Activated CD8-positive, alpha-beta memory T cell treated with anti-CD3 and anti-CD28 coated beads for 36 hours (primary cell): ENCODE results near the gene CREBBP. TPM values are rescaled to one million over a fixed set of nuclear protein-coding genes. Genes with fewer than 3 reads are reported as not detected.

Source experiments
- CTCF ChIA-PET: fragments of 350-600 bp; sonication (Branson Sonifier 250); formaldehyde crosslinking; loops from one replicate; lab custom pipeline; 2021; ENCODE audit warnings: antibody characterized with exemption; lab: Charles Lee
- POLR2A ChIA-PET: fragments of 350-600 bp; sonication (Branson Sonifier 250); formaldehyde crosslinking; loops from one replicate; lab custom pipeline; 2021; ENCODE audit warnings: antibody characterized with exemption; lab: Charles Lee
- total RNA-seq, 2 experiments: library from RNA; stranded (reverse); gene quantifications; one replicate each; pipeline ENCODE4 v1.2.3, GENCODE V29; 2021

CREBBP gene
- total RNA-seq, 2 experiments from 2014 or later = 31.6 to 31.9 TPM

DNA sequence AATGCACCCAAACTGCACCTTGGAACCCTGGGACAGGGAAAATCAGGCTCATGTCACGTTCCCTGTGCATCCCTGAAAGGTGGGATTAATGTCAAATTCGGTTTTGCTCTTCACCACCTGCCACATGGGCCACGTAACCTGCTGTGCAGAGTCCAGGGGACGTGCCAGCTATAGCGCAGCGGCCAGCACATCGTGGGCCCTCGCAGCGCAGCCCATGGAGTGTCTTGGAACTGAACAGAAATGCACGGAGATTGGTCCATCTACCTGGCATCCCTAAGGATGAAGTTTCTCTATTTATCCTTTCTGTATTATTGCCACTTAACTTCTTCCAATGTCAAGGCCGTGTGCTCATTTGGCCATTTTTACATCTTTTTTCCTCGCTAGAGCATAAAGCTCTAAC, 95.1 kb downstream of the CREBBP start:
- POLR2A ChIA-PET = no interaction called here
- CTCF ChIA-PET = no interaction called here

DNA sequence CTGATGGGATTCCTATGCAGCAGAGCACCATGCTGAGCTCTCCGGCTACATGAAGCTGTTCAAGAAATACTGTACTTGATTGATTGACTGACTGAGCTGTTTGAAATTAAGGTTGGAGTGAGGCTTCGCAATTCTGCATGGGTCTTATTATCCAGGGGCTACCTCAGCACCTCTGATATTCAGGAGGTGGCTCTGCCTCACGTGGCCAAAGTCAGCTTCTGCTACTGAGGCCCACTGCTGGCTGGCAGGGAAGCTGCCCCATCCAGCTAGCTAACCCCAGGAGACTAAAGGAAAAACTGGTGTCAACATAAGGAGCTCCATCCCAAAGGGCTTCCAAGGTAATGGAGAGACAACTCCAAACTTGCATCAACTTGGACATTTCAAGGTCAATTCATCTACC, 97.0 kb downstream of the CREBBP start:
- ChIA-PET POLR2A (no interaction called here), CTCF (no interaction called here)

DNA sequence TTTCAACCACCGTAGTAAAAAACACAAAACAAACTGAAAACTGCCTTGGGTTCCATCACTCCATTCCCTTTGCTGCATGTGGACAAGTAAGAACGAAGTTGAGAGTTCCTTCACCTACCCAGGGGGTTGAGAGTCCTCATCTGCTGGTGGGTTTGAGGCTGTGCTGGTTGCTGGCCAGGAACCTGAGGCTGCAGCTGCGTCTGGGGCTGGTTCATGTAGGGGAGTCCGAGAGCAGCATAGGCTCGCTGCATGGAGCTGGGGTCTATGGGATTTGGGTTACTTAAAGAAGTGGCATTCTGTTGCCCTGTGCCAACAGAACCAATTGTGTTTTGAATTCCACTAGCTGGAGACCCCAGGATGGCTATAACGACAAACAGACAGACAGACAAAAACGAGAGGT, 97.9 kb downstream of the CREBBP start:
- ChIA-PET POLR2A (no interaction called here), CTCF (interaction anchor here (0.9 kb wide), 1 partner anchor 291 kb away, joined by 3 read pairs; no protein-coding TSS in a partner anchor)

DNA sequence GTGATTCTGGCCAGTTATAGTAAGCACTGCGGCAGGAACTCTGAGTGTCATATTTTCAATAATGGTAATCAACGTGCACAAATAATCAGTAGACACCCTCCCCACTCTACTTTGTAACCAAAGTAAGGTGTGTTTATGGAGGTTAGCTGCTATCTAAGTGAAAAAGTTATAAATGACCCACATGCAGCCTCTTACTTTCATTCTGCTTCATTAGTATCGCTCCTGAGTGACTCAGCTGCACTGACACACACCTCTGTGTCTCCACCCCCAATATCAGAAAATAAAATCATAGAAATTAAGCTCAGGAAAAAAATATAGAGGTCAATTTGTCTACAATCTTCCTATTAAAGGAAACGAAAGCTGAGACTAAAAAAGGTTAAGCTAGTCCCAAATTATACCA, 99.1 kb downstream of the CREBBP start:
- ChIA-PET POLR2A (no interaction called here), CTCF (interaction anchor here (0.9 to 1.3 kb wide), 2 partner anchors 55 to 292 kb away, joined by 3 to 5 read pairs; no protein-coding TSS in a partner anchor)

DNA sequence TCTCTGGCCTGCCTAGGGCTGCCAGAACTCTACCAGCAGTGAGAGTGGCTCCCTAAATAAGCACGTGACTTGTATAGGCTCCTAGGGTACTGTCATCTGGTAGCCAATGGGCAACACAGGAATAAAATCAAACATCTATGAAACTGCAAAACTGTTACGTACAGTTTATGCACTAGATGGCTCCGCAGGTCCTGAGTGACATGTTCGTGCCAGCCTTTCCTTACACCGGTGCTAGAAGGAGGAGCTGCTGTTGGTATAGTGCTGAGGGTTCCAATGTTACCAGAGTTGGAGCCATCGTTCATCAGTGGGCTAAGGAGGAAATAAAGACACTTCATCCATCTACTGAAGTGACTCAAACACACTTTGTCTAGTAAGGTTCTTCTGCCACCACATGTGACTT, 99.9 kb downstream of the CREBBP start:
- ChIA-PET POLR2A (no interaction called here), CTCF (interaction anchor here (0.7 to 1.3 kb wide), 2 partner anchors 56 to 141 kb away, joined by 4 to 5 read pairs; no protein-coding TSS in a partner anchor)

DNA sequence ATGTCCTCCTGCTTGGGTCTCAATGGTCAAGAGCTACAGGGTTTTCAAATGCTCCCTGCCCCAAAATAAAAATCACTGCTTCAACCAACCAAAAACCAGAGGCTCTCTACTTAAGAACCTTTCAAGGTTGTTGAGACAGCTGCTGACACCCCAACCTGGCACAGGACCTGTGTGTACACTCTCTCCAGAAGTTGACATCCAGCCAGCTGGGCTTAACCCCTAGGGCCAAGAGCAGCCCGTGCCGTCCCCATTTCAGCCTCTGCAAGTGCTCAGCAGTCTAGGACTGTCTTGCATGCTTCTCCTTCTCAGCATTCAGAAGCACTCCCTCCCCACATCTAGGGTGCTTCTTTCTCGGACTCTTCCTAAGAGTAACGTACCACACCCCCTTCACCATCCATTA, 104.2 kb downstream of the CREBBP start:
- CTCF ChIA-PET = interaction anchor here (0.6 kb wide), 1 partner anchor 152 kb away, joined by 4 read pairs; no protein-coding TSS in a partner anchor
- POLR2A ChIA-PET = no interaction called here

DNA sequence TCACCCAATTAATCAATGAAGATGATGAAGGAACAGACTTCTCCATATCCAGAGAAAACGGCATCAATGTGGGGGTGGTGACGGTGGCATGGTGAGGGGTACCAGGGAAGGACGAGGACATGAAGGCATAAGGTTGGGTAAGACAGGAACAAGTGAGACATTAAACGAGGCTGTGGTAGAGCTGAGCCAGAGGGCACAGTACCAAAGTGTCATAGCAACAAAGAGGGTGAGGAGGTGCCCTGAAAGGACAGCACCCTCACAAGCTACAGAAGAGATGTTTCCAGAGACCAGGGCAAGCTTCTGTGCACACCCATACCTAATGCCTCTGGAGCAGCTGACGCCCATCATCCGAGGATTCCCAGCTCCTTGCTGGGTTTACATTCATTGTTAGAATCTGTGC, 105.7 kb downstream of the CREBBP start:
- ChIA-PET POLR2A (no interaction called here), CTCF (no interaction called here)

DNA sequence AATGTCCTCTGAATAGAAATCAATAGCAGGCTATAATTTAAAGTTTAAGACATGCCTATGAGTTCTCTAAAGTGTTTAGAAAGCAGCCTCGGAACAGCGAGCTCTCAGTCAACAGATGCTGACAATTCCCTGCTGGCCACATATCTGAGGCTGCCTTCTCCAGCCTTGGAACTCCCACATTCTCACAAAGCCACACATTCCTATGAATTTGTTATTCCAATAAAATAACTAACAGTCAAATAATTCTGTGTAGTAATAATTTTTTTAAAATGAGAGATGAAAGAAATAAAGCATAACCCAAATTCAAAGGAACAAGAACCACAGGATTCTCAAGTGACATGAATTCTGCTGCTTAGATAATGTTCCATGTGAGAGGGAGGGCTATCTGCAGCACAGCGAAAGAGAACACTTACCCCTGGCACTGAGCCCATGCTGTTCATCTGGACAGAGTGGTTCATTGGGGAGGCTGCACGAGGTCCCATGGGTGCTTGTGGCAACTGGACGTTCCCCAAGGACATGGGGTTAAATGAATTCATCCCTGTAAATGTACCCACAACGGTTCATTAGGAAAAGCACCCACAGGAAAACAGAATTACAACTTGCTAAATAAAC, 106.3 kb downstream of the CREBBP start:
- ChIA-PET CTCF (interaction anchor here (0.6 kb wide), 1 partner anchor 276 kb away, joined by 5 read pairs; no protein-coding TSS in a partner anchor), POLR2A (no interaction called here)

DNA sequence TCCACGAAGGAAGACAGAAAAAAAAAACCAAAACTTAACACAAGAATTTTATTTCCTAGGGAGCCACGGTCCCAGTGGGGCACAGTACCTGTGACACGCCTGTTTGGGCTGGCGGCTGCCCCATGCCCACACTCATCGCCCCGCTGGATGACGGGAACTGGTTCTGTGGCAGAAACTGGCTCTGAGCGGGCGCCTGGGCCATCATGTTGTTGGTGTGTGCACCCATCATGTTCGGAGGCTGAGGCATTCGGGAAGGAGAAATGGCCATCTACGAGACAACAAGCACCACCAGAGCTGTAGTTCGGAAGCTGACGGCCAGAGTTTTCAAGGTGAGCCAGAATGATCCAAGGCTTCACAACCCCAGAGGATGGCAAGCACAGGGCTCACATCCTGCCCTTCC, 106.8 kb downstream of the CREBBP start:
- ChIA-PET CTCF (interaction anchor here (0.6 kb wide), 1 partner anchor 277 kb away, joined by 5 read pairs; no protein-coding TSS in a partner anchor), POLR2A (no interaction called here)

DNA sequence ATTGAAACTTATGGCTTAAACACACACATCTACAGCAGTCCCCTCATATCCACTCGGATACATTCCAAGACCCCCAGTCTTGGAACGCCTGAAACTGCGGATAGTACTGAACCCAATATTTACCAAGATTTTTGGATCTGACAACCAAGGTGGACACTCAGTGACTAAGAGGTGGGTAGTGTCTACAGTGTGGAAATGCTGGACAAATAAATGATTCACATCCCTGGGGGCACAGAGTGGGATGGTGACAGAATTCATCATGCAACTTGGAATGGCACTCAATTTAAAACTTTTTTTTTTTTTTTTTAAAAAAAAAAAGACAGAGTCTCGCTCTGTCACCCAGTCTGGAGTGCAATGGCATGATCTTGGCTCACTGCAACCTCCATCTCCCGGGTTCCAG, 109.0 kb downstream of the CREBBP start:
- ChIA-PET CTCF (interaction anchor here (0.6 kb wide), 1 partner anchor 71 kb away, joined by 6 read pairs; no protein-coding TSS in a partner anchor), POLR2A (interaction anchor here (0.6 kb wide), 1 partner anchor 681 kb away, joined by 5 read pairs; no protein-coding TSS in a partner anchor)

DNA sequence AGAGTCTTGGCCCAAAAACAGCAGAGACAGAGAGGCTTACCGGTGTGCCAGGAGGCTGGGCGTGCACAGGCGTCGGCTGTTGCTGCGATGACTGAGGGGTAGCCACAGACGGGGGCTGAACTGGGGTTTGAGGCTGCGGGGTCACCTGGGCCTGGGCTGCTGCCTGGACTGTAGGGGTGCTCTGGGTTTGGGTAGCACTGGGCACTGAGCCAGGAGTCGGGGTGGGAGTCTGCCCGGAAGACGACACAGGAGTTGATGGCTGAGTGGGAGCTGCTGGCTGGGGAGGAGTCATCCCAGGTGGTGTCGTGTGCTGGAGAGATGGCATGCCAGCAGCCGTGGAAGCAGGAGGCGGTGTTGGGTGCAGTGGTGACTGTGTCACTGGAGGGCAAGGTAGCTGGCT, 110.0 kb downstream of the CREBBP start:
- ChIA-PET CTCF (no interaction called here), POLR2A (no interaction called here)

DNA sequence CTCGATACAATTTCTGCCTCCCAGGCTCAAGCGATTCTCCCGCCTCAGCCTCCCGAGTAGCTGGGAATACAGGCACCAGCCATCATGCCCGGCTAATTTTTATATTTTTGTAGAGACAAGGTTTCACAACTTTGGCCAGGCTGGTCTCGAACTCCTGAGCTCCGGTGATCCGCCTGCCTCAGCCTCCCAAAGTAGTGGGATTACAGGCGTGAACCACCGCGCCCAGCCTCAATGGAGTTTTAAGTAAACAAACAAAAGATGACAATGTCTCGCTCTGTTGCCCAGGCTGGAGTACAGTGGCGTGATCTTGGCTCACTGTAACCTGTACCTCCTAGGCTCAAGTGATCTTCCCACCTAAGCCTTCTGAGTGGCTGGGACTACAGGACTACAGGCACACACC, 110.6 kb downstream of the CREBBP start:
- CTCF ChIA-PET = no interaction called here
- POLR2A ChIA-PET = no interaction called here

DNA sequence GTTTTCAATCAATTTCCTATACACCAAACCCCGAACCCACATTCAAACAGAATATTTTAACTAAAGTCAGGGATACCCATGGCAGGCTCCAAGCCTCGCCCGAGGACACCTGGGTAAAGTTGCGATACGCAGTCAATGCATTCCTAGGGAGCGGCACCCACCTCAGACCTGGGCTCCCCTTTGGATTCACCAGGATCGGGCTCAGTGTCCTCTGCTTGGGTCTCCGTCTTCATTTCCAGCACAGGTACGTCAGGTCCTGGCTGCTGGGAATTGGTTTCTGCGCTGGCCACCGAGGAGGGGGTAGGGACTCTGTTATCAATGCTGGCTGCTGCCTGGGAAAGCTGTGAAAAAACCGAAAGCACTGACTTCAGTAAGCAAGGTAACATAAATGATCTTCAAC, 111.5 kb downstream of the CREBBP start:
- ChIA-PET POLR2A (no interaction called here), CTCF (interaction anchor here (0.6 kb wide), 1 partner anchor 361 kb away, joined by 3 read pairs; no protein-coding TSS in a partner anchor)

DNA sequence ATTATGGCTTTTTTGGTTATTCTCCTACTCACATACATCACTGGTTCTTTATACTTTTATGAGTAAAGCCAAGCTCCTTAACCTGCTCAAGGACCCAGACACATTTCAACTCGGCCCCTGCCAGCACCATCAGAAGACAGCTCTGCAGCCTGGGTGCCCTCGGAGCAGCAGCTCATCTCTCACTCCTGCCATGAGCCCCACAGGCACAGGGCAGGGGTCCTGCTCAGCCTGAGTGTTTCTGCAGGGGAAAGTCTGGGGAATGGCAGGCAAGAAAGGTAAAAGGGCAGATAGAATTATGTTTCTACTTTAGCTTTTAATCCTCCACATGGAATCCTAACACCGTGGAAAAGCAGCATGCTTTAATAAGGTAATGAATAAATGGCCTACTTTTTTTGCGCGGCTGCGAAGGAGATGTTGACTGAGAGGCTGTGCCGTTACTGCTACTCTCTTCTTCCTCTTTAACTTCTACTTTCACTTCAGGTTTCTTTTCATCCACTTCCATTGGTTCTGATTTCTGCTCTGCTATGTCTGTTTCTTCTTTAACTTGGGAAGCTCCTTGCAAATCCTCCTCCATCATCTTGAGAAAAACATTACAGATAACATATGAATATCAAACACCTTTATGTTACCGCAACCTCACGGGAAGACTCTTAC, 113.1 kb downstream of the CREBBP start:
- POLR2A ChIA-PET = no interaction called here
- CTCF ChIA-PET = no interaction called here

DNA sequence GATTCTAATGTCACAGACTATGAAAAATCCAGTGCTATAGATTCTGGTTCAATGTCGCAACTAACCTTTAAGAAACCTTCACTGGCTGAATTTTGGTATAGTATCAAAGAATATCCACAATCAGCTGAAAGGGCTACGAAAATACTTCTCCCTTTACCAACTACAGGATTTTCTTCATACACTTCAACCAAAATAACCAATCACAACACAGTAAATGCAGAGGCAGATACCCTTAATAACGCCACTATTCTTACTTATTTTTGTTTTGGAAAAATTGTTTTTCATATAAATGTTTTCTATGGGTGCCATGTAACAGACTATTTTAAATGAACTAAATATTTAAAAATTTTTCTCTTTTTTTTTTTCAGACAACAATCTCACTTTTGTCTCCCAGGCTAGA, 114.3 kb downstream of the CREBBP start:
- CTCF ChIA-PET = interaction anchor here (1.0 kb wide), 1 partner anchor 105 kb away, joined by 3 read pairs; no protein-coding TSS in a partner anchor

DNA sequence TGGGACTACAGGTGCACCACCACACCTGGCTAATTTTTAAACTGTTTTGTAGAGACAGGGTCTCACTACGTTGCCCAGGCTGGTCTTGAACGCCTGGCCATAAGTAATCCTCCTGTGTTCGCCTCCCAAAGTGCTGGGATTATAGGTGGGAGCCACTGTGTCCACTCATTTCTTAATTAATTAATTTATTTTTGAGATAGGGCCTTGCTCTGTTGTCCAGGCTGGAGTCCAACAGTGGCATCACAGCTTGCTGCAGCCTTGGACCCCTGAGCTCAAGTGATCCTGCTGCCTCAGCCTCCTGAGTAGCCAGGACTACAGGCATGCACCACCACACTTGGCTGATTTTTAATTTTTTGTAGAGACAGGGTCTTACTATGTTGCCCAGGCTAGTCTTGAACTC, 116.1 kb downstream of the CREBBP start:
- POLR2A ChIA-PET = no interaction called here
- CTCF ChIA-PET = no interaction called here

More for the DNA sequence above, 114.3 kb downstream of the CREBBP start:
- POLR2A ChIA-PET = no interaction called here

DNA sequence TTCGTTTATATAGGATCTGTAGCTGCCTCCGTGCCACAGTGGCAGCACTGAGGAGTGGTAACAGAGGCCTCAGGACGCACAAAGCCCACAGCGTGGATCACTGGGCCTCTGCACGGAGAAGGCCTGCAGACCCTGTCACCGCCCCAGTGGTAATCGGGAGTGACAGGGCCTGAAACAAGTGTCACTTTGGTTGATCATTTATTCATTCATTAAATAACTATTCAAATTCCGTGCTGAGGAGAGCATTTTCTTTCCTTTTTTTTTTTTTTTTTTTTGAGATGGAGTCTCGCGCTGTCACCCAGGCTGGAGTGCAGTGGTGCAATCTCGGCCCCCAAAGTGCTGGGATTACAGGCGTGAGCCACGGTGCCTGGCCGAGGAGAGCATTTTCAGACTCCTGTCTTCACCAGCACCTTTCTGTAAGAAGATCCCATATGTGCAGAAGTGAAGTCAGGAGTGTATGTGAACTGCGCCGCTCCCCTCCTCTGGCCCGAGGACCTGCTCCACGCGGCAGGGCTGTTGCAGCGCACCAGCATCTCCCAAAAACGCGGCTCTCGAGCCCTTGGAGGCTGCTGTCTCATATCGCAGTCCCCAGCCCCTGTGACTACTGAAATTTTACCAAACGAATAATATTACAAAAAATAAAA, 118.3 kb downstream of the CREBBP start:
- CTCF ChIA-PET = no interaction called here

DNA sequence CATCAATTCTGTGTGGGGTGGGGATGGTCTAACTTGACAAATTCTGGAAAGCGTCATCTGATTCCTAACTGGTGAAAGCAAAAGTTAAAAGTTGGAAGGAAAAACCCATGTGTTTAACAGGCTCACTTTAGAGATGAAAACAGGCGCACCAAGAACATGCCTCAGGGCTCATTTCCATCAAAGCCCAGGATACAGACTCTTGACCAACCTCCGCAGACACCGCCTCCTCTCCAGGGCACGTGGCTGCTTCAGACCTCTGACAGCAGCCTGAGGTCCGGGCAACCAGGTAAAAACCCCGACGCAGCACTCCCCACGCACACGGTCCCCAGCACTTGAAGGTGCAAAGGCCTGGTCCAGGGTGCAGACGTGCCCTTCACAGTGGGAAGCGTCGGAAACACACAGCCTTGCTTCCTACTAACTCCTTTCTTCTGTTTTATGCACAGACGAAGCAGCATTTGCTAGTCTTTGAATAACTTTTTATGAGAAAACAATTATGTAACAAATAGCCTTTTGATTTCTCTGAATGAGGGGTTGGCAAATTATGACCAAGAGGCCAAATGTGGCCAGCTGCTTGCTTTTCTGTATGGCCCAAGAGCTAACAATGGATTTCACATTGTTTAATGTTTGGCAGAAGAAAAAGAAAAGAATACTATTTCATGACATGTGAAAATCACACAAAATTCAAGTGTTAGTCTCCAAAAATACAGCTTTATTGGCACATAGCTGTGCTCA, 119.0 kb downstream of the CREBBP start:
- ChIA-PET CTCF (no interaction called here), POLR2A (no interaction called here)

More for the DNA sequence above, 118.3 kb downstream of the CREBBP start:
- POLR2A ChIA-PET = no interaction called here

DNA sequence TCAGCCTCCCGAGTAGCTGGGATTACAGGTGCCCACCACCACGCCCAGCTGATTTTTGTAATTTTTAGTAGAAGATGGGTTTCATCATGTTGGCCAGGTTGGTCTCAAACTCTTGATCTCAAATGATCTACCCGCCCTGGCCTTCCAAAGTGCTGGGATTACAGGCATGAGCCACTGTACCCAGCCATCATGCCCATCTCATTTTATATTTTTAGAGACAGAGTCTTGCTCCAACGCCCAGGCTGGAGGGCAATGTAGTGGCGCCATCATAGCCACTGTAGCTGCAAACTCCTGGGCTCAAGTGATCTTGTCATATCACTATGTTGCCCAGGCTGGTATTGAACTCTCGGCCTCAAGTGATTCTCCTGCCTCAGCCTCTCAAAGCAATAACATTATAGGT, 120.0 kb downstream of the CREBBP start:
- ChIA-PET CTCF (no interaction called here), POLR2A (interaction anchor here (0.5 kb wide), 1 partner anchor 91 kb away, joined by 3 read pairs; no protein-coding TSS in a partner anchor)
